Sigmoid colon (tissue), 7 donors: ENCODE data around the gene MLPH. TPM values are rescaled to one million over a fixed set of nuclear protein-coding genes. Genes with fewer than 3 reads are reported as not detected.

ENCODE experiments used
- DNase-seq: peaks from one replicate; pipeline ENCODE4 v3.0.0-alpha.2; 2019
- H3K27ac ChIP-seq, 4 donors: fragments of 200-600 bp; sonication (generic); one replicate each; pipeline ENCODE4 v1.5.1; 2016 to 2019; ENCODE audit warnings: mild to moderate bottlenecking in 1 of 4
- H3K27me3 ChIP-seq, 3 donors: fragments of 200-600 bp; sonication (generic); one replicate each; pipeline ENCODE4 v1.5.1; 2019; ENCODE audit warnings: mild to moderate bottlenecking in 1 of 3
- H3K36me3 ChIP-seq, 4 donors: fragments of 200-600 bp; sonication (generic); one replicate each; pipeline ENCODE4 v1.5.1; 2016 to 2019
- H3K4me1 ChIP-seq, 4 donors: fragments of 200-600 bp; sonication (generic); one replicate each; pipeline ENCODE4 v1.5.1; 2017 to 2019
- H3K4me3 ChIP-seq, 4 donors: fragments of 200-600 bp; sonication (generic); one replicate each; pipeline ENCODE4 v1.5.1; 2017 to 2019; ENCODE audit warnings: mild to moderate bottlenecking in 2 of 4, moderate library complexity in 1 of 4
- H3K9me3 ChIP-seq, 4 donors: fragments of 200-600 bp in 3 of 4; sonication (generic) in 3 of 4; one replicate each; pipeline versions ENCODE4 v1.5.1 to v1.6.1; 2013 to 2019
- CTCF ChIP-seq, 4 experiments: fragments of 450-650 bp in 3 of 4; fragments of 200-600 bp in 1 of 4; IDR thresholded peaks; one replicate each; pipeline ENCODE4 v1.5.1; 2016 to 2019; ENCODE audit warnings: antibody characterized with exemption in 4 of 4, mild to moderate bottlenecking in 3 of 4, moderate library complexity in 2 of 4
- EP300 ChIP-seq, 4 donors: sonication (generic); formaldehyde crosslinking; IDR thresholded peaks; one replicate each; pipeline ENCODE4 v1.6.1; 2017; ENCODE audit warnings: antibody characterized with exemption in 4 of 4
- POLR2A ChIP-seq, 2 donors: fragments of 450-650 bp; IDR thresholded peaks; one replicate each; pipeline ENCODE4 v1.6.1; 2016; ENCODE audit warnings: antibody characterized with exemption in 2 of 2, mild to moderate bottlenecking in 2 of 2, moderate library complexity in 2 of 2
- POLR2AphosphoS5 ChIP-seq, 4 donors: sonication (generic); formaldehyde crosslinking; IDR thresholded peaks; one replicate each; pipeline ENCODE4 v1.6.1; 2017; ENCODE audit warnings: antibody characterized with exemption in 4 of 4
- WGBS, 2 donors: extraction: QIAGEN DNeasy Blood & Tissue Kit; methylation state at CpG; one replicate each; pipeline ENCODE4 v1.1.7; 2013; 5-methylcytosine and 5-hydroxymethylcytosine counted together
- intact Hi-C: fragments of 100-400 bp; cut with DNase I; formaldehyde crosslinking; loops from one replicate; pipeline ENCODE4 v1.15.1; 2023
- polyA plus RNA-seq, 3 donors: library from polyadenylated mRNA; stranded (reverse); fragments of 200-250 nt; gene quantifications; one replicate each; pipeline ENCODE4 v1.2.3, GENCODE V29; 2013
- total RNA-seq, 4 donors: library from RNA; depleted of rRNA; stranded (reverse); fragments of >200 nt; gene quantifications; one replicate each; pipeline ENCODE4 v1.1.0, GENCODE V29; 2016
- donor health status: healthy with polysubstance abuse.
- donor health status: Bipolar disorder and iron deficiency.
- donor health status: healthy.

MLPH gene
- total and polyA plus RNA-seq, 7 donors: 1.8 to 79.3 (median 21.9) TPM

- no peak overlapping the region for H3K4me3 ChIP-seq
- WGBS, 2 donors: 76 to 87% methylated on average over 11 of the region's 11 CpGs
- no peaks in the 10 kb centered on the region for H3K9me3 ChIP-seq
- peak overlapping the region; percentile 85 to 96 (median 91) for H3K27ac ChIP-seq
- H3K4me1 ChIP-seq: peaks cover 0 to 35% (median 26%) of the 10 kb centered on the region in 4 donors
- no peaks in the 10 kb centered on the region for H3K36me3 ChIP-seq
- no peaks in the 10 kb centered on the region for H3K27me3 ChIP-seq
- TF ChIP-seq POLR2AphosphoS5 (IDR thresholded peaks at IDR 0.05) (no peak), EP300 (IDR thresholded peaks at IDR 0.05) (no peak), CTCF (IDR thresholded peaks at IDR 0.05) (no peak), POLR2A (IDR thresholded peaks at IDR 0.05) (no peak)
- intact Hi-C loops: loop anchor here (2.0 kb wide), 4 partner anchors 53 to 381 kb away; no protein-coding TSS in a partner anchor
- DNase-seq: peak; percentile 68
Observed at GRCh38 chr2:237473878-237474441, 13.1 kb upstream of the MLPH start.

GRCh38 chr2:237474442-237474911 lies 12.6 kb upstream of the MLPH start:
- WGBS, 2 donors: 69 to 78% methylated on average over 12 of the region's 12 CpGs
- DNase-seq: peak; percentile 82
- H3K36me3 ChIP-seq: no peaks in the 10 kb centered on the region
- no peak for TF ChIP-seq EP300 (IDR thresholded peaks at IDR 0.05)
- no peak for TF ChIP-seq POLR2A (IDR thresholded peaks at IDR 0.05)
- TF ChIP-seq CTCF (IDR thresholded peaks at IDR 0.05): no peak
- no peak for TF ChIP-seq POLR2AphosphoS5 (IDR thresholded peaks at IDR 0.05)
- intact Hi-C loops: loop anchor here (2.0 kb wide), 4 partner anchors 54 to 382 kb away; no protein-coding TSS in a partner anchor
- peak overlapping the region; percentile 85 to 96 (median 91) for H3K27ac ChIP-seq
- no peaks in the 10 kb centered on the region for H3K9me3 ChIP-seq
- no peaks in the 10 kb centered on the region for H3K27me3 ChIP-seq
- peak overlapping the region in 3 of 4 donors; percentile 64 to 85 (median 67) for H3K4me3 ChIP-seq
- H3K4me1 ChIP-seq: peaks cover 0 to 40% (median 26%) of the 10 kb centered on the region in 4 donors

GRCh38 chr2:237474931-237475703 lies 11.9 kb upstream of the MLPH start:
- 1% methylated on average over 79 of the region's 79 CpGs for WGBS, 2 donors
- H3K9me3 ChIP-seq: no peaks in the 10 kb centered on the region
- H3K27me3 ChIP-seq: no peaks in the 10 kb centered on the region
- H3K4me1 ChIP-seq: peaks cover 0 to 44% (median 28%) of the 10 kb centered on the region in 4 donors
- TF ChIP-seq POLR2A (IDR thresholded peaks at IDR 0.05) (peak; percentile 4 to 25), EP300 (IDR thresholded peaks at IDR 0.05) (no peak), CTCF (IDR thresholded peaks at IDR 0.05) (peak; percentile 87 to 97 (median 89)), POLR2AphosphoS5 (IDR thresholded peaks at IDR 0.05) (peak in 3 of 4 donors; percentile 4 to 71 (median 56))
- H3K36me3 ChIP-seq: no peaks in the 10 kb centered on the region
- peak overlapping the region; percentile 45 to 85 (median 66) for H3K4me3 ChIP-seq
- DNase-seq: peak; percentile 95
- peak overlapping the region; percentile 85 to 96 (median 91) for H3K27ac ChIP-seq
- intact Hi-C loops: loop anchor here (2.0 to 5.0 kb wide), 6 partner anchors 54 to 382 kb away; no protein-coding TSS in a partner anchor

GRCh38 chr2:237475704-237476141 lies 11.3 kb upstream of the MLPH start:
- no peak for DNase-seq
- Histone ChIP-seq H3K4me3 (peak overlapping the region; percentile 45 to 85 (median 66)), H3K4me1 (peaks cover 0 to 44% (median 30%) of the 10 kb centered on the region in 4 donors), H3K36me3 (no peaks in the 10 kb centered on the region), H3K27ac (peak overlapping the region; percentile 85 to 96 (median 91)), H3K9me3 (no peaks in the 10 kb centered on the region), H3K27me3 (no peaks in the 10 kb centered on the region)
- TF ChIP-seq CTCF (IDR thresholded peaks at IDR 0.05) (peak in 2 of 4 experiments; percentile 25 to 35), EP300 (IDR thresholded peaks at IDR 0.05) (no peak), POLR2AphosphoS5 (IDR thresholded peaks at IDR 0.05) (no peak)
- WGBS, 2 donors: 12 to 18% methylated on average over 17 of the region's 17 CpGs
- intact Hi-C loops: loop anchor here (2.0 to 5.0 kb wide), 6 partner anchors 55 to 383 kb away; no protein-coding TSS in a partner anchor
